CD4-positive, alpha-beta T cell treated with Interleukin-10 for 1 hour (primary cell): ENCODE results near the gene CIAO2B.
"Not testable (repeated sequence)": the region's sequence is repeated elsewhere in the genome, so short reads cannot be mapped to it uniquely, and the experiment has no call there.

Source experiments
- DNase-seq: peaks from one replicate; pipeline ENCODE4 v3.0.0-alpha.2; 2020

Gene CIAO2B

GRCh38 chr16:66902648-66903543, 31.3 kb downstream of the CIAO2B start:
- DNase-seq = no peak

- DNase-seq = no peak
Measured at GRCh38 chr16:66901626-66902025, 32.6 kb downstream of the CIAO2B start.

GRCh38 chr16:66900721-66901441, 33.3 kb downstream of the CIAO2B start:
- DNase-seq = no peak

GRCh38 chr16:66899945-66900710, 34.1 kb downstream of the CIAO2B start:
- no peak for DNase-seq

GRCh38 chr16:66899310-66899944, 34.8 kb downstream of the CIAO2B start:
- DNase-seq = no peak

- DNase-seq = no peak
Measured at GRCh38 chr16:66898933-66899309, 35.3 kb downstream of the CIAO2B start.

- DNase-seq = no peak
Measured at GRCh38 chr16:66898207-66898606, 36.0 kb downstream of the CIAO2B start.

- not testable (repeated sequence) for DNase-seq
Measured at GRCh38 chr16:66896682-66897081, 37.5 kb downstream of the CIAO2B start.

- DNase-seq = no peak
Measured at GRCh38 chr16:66895999-66896398, 38.2 kb downstream of the CIAO2B start.

- DNase-seq = no peak
Measured at GRCh38 chr16:66895689-66895979, 38.6 kb downstream of the CIAO2B start.

GRCh38 chr16:66894948-66895688, 39.1 kb downstream of the CIAO2B start:
- peak; percentile 69 for DNase-seq

- DNase-seq = no peak
Measured at GRCh38 chr16:66894055-66894454, 40.1 kb downstream of the CIAO2B start.

- DNase-seq = no peak
Measured at GRCh38 chr16:66891797-66892196, 42.4 kb downstream of the CIAO2B start.

- no peak for DNase-seq
Measured at GRCh38 chr16:66891360-66891759, 42.8 kb downstream of the CIAO2B start.

- no peak for DNase-seq
Measured at GRCh38 chr16:66890799-66891198, 43.4 kb downstream of the CIAO2B start.

GRCh38 chr16:66889622-66890021, 44.6 kb downstream of the CIAO2B start:
- no peak for DNase-seq

- no peak for DNase-seq
Measured at GRCh38 chr16:66888647-66889615, 45.3 kb downstream of the CIAO2B start.

GRCh38 chr16:66886914-66887313, 47.3 kb downstream of the CIAO2B start:
- DNase-seq = no peak

GRCh38 chr16:66886321-66886720, 47.9 kb downstream of the CIAO2B start:
- no peak for DNase-seq

- no peak for DNase-seq
Measured at GRCh38 chr16:66885491-66885890, 48.7 kb downstream of the CIAO2B start.

GRCh38 chr16:66882702-66883101, 51.5 kb downstream of the CIAO2B start:
- DNase-seq = no peak
